ENCODE measurements around the gene FERMT2. TPM values are rescaled to one million over a fixed set of nuclear protein-coding genes. Genes with fewer than 3 reads are reported as not detected.

Gene FERMT2
- 200 TPM for polyA plus RNA-seq (2013, experiment 1 of 2; ENCODE audit: insufficient read length)
- 205 TPM for polyA plus RNA-seq (2013, experiment 2 of 2; ENCODE audit: insufficient read length)

GRCh38 chr14:52950898-52951680 is at the start of gene FERMT2:
Gene FERMT2 (minus strand): TSS chr14:52951050. CDS start chr14:52950568, 482 bp downstream.
- DNase-seq = peak; percentile 94

DNA sequence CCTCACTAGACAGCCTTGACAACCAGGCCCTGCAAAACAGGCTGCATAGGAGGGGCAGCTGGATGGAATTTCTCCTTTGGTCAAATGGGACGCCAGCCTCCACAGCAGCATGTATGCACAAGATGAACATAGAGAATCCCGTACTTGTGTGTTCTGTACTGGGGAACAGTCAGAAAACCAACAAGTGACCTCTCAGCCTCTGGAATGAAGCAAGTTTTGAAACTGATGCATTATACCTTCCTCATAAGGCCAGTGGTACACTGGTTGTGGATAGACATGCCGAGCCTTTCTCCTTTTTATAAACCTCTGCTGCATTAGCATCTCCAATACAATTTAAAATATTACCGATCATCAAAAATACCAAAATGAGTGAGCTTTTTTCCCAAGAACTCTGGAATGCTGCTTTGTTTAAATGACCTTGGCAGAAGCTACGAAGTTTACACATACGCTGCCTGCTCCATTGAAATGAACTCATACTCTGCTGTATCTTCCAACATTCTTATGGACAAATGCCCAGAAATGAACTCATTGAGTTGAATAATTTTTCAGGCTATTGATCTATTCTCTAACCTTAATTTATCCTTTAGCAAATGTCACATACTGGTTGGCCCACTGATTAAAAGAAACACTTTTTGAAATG is 47.6 kb upstream of the FERMT2 start:
- peak; percentile 82 for DNase-seq

DNA sequence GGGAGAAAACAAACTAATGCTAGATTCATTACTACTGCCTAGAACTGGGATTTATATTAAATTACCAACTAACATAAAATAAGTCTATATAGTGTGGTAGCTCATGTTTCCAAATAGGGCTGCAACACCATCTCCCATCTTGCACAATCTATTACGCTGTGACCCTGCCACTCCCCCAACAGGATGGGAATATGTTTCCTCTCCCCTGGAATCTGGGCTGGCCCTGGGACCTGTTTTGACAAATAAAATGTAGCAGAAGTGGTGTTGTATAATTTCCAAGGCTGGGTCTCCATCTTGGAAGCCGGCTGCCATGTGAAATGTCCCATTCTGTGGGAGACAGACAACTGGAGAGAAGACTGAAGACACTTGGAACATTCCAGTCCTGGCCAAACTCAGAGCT is 45.6 kb upstream of the FERMT2 start:
- DNase-seq = no peak

DNA sequence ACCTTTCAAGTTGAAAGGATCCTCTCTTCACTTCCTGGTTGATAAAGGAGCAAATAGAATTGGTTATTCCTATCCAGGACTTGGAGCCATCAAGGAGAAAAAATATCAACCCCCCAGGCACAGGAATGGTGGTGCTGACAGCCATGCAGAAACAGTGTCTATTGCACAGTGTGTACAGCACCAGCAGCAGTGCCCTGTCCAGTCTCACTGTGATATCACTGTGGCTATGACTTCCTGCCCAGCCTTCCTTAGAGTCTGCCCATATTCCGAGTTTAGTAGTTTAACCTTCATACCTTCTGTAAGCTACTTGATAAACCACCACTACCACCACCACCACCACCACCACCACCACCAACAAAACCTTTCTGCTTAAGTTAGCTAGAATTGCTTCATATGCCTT is 45.1 kb upstream of the FERMT2 start:
- no peak for DNase-seq

DNA sequence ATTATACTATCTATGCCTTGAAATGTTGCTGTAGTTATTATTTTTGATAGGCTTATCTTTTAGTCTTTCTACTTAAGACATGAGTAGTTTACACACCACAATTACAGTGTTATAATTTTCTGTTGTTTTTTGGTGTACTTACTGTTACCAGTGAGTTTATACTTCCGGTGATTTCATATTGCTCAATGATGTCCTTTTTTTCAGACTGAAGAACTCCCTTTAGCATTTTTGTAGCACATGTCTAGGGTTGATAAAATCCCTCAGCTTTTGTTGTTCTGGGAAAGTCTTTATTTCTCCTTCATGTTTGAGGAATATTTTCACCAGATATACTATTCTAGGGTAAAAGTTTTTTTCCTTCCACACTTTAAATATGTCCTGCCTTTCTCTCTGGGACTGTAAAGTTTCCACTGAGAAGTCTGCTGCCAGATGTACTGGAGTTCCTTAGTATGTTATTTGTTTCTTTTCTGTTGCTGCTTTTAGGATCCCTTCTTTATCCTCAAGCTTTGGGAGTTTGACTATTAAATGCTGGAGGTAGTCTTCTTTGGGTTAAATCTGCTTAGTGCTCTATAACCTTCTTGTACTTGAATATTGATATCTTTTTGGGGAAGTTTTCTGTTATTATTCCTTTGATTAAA is 41.5 kb upstream of the FERMT2 start:
- DNase-seq = no peak

DNA sequence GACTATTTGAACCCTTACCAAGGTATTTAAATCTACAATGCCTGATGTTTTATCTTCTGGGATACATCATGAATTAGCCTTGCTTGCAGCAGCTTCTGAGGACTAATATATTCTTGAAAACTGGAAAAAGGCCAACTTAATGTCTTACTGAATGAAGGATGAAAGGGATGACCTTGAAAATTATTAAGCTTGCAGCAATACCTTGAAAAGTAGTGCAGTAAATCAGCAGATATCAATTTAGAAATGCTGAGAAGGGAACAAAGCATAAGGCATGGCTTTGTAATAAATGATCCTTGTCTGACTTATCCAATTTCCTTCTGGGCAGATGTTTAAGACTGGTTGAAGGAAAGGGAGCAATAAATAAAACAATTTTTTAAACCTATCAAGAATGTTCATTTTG is 37.3 kb upstream of the FERMT2 start:
- DNase-seq = no peak

- peak; percentile 9 for DNase-seq
These were observed 36.7 kb upstream of the FERMT2 start for GRCh38 chr14:52987514-52987913.

GRCh38 chr14:52987042-52987441 is 36.2 kb upstream of the FERMT2 start:
- DNase-seq = no peak

DNA sequence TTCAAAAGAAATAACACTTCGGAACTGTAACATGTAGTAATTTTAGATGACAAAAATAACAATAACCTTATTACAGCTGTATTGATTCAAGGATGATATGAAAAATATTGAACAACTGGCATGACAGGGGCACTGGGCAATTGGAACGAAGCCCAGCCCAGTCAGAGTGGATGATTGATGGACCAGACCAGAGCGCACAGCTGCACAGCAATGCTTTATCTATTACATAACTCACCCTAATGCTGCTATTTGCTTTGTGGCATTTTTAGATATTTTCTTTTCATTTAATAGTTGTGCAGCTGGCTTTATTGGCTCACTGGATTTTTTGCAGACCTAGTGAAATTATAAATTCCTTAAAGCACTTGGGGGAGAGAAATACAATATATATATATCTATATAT is 26.9 kb upstream of the FERMT2 start:
- DNase-seq = no peak

DNA sequence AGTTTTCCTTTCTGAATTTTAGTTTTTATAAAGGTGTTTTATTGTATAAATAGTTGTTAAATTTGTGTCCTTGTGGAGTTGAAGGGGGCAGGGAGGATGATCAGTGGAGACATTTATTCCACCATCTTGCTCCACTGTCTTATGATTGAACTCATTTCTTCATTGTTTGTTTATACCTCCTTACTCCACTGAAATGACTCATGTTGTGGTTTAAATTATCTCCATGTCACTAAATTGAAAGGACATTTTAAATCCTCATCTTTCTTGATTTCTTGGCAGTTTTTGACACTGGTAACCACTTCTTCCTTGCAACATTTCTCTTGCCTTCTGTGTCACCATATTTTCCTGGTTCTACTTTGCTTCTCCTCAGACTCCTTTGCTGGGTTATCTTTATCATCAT is 23.6 kb upstream of the FERMT2 start:
- DNase-seq = no peak

DNA sequence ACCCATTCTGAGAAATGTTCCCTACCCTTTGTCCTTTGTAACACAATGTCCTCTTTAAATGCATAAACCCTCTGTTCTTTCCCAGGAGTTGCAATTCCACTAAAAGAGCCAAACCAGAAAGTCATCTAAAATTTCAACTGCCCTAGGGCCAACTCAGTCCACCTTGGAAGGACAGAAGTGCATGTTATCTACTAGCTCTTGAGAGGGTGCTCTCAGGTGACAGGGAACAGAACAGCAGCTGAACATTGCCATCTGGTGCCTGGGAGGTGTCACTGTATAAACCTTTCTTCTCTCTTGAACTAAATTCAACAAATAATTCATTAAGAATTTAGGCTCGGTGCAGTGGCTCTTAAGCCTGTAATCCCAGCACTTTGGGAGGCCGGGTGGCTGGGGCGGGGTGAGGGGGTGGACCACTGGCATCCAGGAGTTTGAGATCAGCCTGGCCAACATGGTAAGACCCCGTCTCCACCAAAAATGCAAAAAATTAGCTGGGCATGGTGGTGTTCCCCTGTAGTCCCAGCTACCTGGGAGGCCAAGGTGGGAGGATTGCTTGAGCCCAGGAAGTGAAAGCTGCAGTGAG is 10.3 kb upstream of the FERMT2 start:
- peak; percentile 58 for DNase-seq

DNA sequence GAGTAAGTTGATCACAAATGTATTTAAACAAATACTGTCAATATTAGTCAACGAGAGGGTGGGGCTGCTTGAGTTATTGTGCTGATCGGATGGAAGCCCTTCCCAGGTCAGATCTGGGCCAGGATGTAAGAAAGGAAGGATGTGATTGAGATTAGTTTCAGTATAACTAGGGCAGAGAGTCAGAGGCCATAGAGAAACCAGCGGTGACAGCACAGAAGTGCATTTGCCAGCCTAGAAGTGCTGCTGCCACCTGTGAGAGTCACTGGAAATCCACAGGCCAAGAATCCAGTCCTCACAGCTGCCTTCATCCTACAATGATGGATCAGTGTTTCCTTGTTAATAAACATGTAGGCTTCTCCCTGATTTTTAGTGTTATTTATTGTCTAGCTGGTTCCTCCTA is 9.8 kb upstream of the FERMT2 start:
- no peak for DNase-seq

DNA sequence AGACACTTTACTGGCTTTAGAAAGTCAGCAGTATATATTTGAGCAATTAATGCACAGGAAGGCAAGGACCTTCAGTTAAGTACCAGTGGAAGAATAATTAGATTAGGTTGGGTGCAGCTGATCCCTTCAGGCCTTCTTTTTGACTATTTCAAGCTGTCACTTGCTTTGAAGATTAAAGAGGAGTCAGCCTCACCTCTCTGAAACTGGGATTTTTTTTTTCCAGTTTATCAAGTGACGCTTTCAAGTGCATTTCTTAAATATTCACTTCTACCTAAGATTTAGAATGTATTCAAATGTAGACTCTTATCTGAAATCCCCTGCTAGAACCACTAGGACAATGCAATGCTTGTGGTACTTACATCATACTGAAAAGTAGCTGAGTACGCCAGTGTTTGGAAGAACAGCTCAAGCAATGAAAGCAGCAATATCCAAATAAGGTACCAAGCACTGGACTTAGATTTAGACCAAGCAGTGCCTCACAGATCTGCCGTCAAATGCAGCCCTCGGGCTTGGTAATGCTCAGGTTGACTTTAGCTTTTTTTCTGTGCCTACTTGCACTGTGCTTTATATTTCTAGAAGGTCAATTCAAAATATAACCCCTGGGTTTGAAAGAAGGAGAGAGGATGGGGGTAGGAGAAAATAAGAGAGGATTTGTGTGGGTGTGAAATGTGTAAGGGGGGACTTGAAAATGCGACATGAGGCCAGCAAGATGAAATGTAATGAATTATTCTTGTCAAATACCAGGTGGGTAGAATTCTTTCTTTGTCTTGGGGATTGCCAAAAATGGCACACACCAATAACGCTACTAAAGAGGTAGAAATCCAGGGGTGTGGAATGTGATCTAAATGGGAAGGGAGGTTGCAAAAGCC is 3.7 kb upstream of the FERMT2 start:
- DNase-seq = peak; percentile 83

DNA sequence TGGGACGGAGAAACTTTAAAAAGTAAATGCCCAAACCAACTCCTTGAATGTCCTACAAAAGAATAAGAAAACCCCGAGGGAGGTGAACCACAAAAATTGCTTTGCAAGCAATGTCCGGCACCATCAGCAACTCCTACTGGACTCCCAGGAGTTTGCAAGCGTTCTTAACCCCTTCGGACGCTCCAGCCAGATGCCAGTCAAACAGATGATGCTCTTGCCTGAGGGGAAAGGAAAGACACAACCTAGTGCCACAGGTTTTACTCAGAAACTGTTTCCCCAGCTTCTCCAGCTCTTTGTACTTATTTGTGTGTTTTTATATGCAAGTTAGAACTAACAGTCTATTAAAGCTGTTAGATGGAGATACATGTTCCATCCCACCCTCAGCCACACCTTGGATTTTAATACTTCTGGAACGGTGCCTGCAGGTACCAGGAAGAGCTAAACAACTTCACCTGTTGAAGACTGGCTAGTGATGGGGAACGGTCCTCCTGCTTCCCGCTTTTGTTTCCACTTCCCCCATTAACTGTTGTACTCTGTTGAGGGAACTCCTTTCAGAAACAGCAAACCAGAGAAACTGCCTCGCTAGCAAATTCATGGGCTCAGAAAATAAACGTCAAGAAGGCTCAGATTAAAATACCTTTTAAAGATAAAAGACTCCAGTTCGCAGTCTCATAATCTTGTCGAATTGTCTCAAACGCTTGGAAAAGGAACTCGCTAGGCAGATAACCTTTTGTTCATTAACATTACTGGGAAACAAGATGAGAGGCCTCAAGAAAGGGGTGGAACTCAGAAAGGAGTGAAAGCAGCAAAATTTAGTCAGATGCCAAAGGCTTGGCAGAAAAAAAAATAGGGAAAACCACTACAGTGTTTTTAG is 1.1 kb upstream of the FERMT2 start:
- peak; percentile 70 for DNase-seq

GRCh38 chr14:52950410-52950897 is 396 bp downstream of the FERMT2 start:
- DNase-seq = peak; percentile 41

GRCh38 chr14:52949711-52950409 is 990 bp downstream of the FERMT2 start:
- peak; percentile 46 for DNase-seq

- DNase-seq = no peak
These were observed 1.6 kb downstream of the FERMT2 start for GRCh38 chr14:52949249-52949648.

GRCh38 chr14:52948836-52949235 is 2.0 kb downstream of the FERMT2 start:
- DNase-seq = no peak

GRCh38 chr14:52948039-52948438 is 2.8 kb downstream of the FERMT2 start:
- no peak for DNase-seq

DNA sequence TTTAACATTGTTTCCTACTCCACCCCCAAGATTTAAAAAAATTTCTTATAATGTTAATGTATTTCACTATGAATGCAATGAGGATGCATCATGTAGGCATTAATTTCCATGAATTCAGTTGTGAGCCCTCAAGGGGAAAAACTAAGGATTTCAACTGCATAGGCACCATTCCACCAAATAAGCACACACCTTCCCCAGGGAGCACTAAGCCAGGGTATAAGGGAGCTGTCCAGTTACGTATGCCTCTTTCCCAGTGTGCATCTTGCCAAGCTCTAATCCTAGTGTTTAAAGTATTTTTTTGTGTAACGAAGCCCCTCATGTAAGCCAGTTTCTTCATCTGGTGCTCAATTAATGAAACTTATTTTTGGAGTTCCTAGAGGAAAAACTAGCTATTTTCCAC is 6.6 kb downstream of the FERMT2 start:
- no peak for DNase-seq
